Mononuclear cell (primary cell): ENCODE measurements around the gene THOC2. TPM values are rescaled to one million over a fixed set of nuclear protein-coding genes. Genes with fewer than 3 reads are reported as not detected.
"Not testable (repeated sequence)": the region's sequence is repeated elsewhere in the genome, so short reads cannot be mapped to it uniquely, and the experiment has no call there.

ENCODE experiments used
- H3K27me3 ChIP-seq: 2 replicates; pipeline ENCODE4 v1.6.0; 2011; ENCODE audit warnings: low read length, control low read depth; ENCODE audit not compliant: insufficient read depth
- H3K4me1 ChIP-seq: 2 replicates; pipeline ENCODE4 v1.5.1; 2011; ENCODE audit warnings: mild to moderate bottlenecking, low read length, control low read depth; ENCODE audit not compliant: insufficient read depth
- H3K4me3 ChIP-seq: 2 replicates; pipeline ENCODE4 v1.5.1; 2011; ENCODE audit warnings: mild to moderate bottlenecking, low read length, moderate library complexity
- H3K9me3 ChIP-seq: 2 replicates; pipeline ENCODE4 v1.5.1; 2011; ENCODE audit warnings: low read depth, mild to moderate bottlenecking, control low read depth, low read length
- total RNA-seq: library from RNA; depleted of rRNA; stranded (reverse); fragments of >200 nt; gene quantifications from one replicate; pipeline ENCODE4 v1.2.3, GENCODE V29; 2012

Gene THOC2
- total RNA-seq, 1 donor, result 107 TPM

- H3K4me1 ChIP-seq, result peaks cover under 1% of the 10 kb centered on the region
- no peaks in the 10 kb centered on the region for H3K27me3 ChIP-seq
- H3K9me3 ChIP-seq, result no peaks in the 10 kb centered on the region
- no peak overlapping the region for H3K4me3 ChIP-seq
Measured at GRCh38 chrX:123745511-123745910, 12.7 kb upstream of the THOC2 start.

DNA sequence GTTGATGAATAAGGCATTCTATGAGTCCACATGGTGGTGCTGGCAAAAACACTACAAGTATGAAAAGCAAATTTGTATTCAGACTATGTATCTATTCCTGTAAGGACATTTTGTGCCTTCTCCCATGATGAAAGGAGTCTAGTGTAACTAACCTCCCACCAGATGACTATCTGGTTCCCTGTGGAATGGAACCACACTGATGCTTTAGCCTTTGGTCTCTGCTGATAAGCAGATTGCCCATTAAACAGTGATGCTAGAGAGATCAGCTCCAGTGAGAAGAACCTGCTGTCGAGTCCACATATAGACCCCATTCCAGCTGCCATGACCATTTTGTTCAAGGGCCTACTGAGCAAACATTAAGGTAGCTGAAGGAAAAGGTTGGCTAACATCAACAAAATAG, 10.5 kb upstream of the THOC2 start:
- no peaks in the 10 kb centered on the region for H3K27me3 ChIP-seq
- H3K4me3 ChIP-seq, result no peak overlapping the region
- peaks cover 6% of the 10 kb centered on the region for H3K4me1 ChIP-seq
- no peaks in the 10 kb centered on the region for H3K9me3 ChIP-seq

DNA sequence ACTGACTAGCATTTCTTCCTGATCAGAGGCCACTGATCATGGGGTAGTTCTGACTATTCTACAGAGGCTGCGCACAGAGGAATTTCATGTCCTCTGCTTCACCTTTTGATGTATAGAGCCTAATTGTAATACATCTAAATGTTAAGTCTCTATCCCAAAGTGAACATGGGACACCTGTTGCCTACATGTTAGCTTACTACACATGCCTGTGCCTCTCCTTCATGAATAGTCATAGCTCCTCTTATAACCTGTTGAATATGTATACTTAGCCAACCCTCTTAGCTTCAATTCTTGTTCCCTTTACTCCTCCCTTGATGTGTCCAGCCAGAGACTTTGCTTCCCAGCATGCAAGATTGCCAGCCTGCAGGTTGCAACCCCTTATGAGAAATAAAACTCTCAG, 9.6 kb upstream of the THOC2 start:
- Histone ChIP-seq H3K9me3 (no peaks in the 10 kb centered on the region), H3K27me3 (no peaks in the 10 kb centered on the region), H3K4me3 (no peak overlapping the region), H3K4me1 (peaks cover 6% of the 10 kb centered on the region)

- Histone ChIP-seq H3K4me3 (no peak overlapping the region), H3K4me1 (peaks cover 6% of the 10 kb centered on the region), H3K9me3 (no peaks in the 10 kb centered on the region), H3K27me3 (no peaks in the 10 kb centered on the region)
Measured at GRCh38 chrX:123740536-123740935, 7.7 kb upstream of the THOC2 start.

DNA sequence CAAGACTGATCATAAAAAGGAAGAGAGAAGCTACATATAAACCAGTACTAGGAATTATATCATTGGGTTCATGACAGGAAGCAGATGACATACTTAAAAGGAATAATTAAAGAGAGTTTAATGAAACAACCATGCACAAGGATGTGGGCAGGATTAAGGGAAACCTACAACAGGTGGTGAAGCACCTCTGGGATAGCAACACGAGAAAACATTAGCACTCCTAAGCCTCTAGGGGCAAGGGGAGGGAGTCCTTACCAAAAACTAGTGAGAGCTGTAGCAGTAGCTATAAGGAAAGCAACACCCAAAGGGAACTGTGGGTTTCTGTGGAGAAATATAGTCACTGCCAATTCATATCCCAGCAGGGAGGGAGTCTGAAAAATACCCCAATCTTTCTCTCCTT, 7.2 kb upstream of the THOC2 start:
- Histone ChIP-seq H3K4me3 (no peak overlapping the region), H3K27me3 (no peaks in the 10 kb centered on the region), H3K9me3 (no peaks in the 10 kb centered on the region), H3K4me1 (peaks cover 6% of the 10 kb centered on the region)

GRCh38 chrX:123739474-123739873, 6.6 kb upstream of the THOC2 start:
- no peaks in the 10 kb centered on the region for H3K27me3 ChIP-seq
- H3K4me3 ChIP-seq, result no peak overlapping the region
- peaks cover 6% of the 10 kb centered on the region for H3K4me1 ChIP-seq
- H3K9me3 ChIP-seq, result no peaks in the 10 kb centered on the region

GRCh38 chrX:123738378-123738940, 5.6 kb upstream of the THOC2 start:
- no peaks in the 10 kb centered on the region for H3K9me3 ChIP-seq
- H3K27me3 ChIP-seq, result no peaks in the 10 kb centered on the region

DNA sequence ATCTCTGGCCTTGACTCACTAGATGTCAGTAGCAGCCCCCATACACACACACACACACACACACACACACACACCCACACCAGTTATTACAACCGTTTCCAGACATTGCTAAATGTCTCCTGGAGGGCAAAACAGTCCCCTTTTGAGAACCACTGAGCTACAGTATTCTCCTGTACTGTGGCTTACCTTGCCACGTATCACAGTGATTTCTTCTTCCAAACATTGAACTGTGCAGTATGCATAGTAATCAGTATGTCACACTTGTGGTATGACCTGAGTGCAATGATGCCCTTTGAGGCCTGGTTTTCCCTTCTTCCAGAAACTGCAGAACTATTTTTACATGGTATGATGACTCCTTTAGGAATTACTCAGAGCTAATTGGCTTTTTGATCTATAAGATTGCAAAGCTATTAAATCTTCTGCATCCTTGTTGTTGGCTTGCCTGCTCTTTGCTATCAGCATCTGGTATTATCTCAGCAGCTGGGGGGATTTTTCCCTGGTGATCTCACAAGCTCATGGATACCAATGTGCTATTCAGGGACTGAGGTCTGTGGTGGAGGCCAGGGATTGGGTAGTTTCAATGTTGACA, 3.6 kb upstream of the THOC2 start:
- H3K4me1 ChIP-seq, result peaks cover 12% of the 10 kb centered on the region
- no peaks in the 10 kb centered on the region for H3K9me3 ChIP-seq
- H3K4me3 ChIP-seq, result no peak overlapping the region
- no peaks in the 10 kb centered on the region for H3K27me3 ChIP-seq

More at GRCh38 chrX:123738378-123738940, 5.6 kb upstream of the THOC2 start:
- Histone ChIP-seq H3K4me3 (no peak overlapping the region), H3K4me1 (peaks cover 6% of the 10 kb centered on the region)

GRCh38 chrX:123735137-123735536, 2.3 kb upstream of the THOC2 start:
- H3K4me1 ChIP-seq, result peaks cover 21% of the 10 kb centered on the region
- H3K27me3 ChIP-seq, H3K4me3 ChIP-seq, H3K9me3 ChIP-seq: not testable (repeated sequence)

DNA sequence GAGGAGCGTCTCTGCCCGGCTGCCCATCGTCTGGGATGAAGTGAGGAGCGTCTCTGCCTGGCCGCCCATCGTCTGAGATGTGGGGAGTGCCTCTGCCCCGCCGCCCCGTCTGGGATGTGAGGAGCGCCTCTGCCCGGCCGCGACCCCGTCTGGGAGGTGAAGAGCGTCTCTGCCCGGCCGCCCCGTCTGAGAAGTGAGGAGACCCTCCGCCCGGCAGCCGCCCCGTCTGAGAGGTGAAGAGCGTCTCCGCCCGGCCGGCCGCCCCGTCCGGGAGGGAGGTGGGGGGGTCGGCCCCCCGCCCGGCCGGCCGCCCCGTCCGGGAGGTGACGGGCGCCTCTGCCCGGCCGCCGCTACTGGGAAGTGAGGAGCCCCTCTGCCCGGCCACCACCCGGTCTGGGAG, 1.2 kb upstream of the THOC2 start:
- H3K4me3 ChIP-seq, H3K9me3 ChIP-seq: not testable (repeated sequence)

GRCh38 chrX:123731987-123732669, 724 bp downstream of the THOC2 start:
- H3K27me3 ChIP-seq, result no peaks in the 10 kb centered on the region
- peaks cover 22% of the 10 kb centered on the region for H3K4me1 ChIP-seq
- no peaks in the 10 kb centered on the region for H3K9me3 ChIP-seq
- H3K4me3 ChIP-seq, result peak overlapping the region; percentile 80

More for the DNA sequence above, 1.2 kb upstream of the THOC2 start:
- H3K27me3 ChIP-seq, result not testable (repeated sequence)
- peaks cover 22% of the 10 kb centered on the region for H3K4me1 ChIP-seq

DNA sequence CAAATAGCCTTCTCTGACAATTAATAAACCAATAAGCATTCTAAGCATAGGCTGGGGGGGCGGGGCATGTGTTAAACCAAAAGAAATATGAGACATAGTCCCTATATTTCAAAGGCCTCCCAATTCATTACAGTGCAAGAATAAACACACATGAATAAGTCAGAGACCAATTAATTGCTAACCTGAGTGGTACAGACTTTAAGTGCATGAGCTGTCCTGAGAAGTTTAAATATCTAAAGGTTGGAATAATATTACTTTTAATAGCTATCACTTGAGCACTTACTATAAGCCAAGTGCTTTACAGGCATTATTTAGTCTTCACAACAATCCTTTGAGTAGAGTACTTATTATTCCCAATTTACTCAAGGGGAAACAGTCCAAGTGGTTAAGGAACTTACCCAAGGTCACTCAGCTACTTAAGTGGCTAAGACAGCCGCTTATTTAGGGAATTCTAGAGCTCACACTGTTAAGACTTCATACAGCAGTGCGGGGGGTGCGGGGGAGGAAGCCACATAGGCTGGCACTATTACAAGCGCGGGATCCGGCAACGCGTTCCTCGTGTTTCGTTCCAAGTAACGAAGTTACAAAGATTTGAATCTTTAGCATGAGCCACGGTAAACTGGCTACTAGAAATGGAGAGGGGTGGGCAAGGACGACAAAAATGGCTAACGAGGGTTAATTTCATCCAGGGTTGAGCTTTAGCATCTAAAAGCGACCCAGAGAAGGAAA, 1.4 kb downstream of the THOC2 start:
- H3K9me3 ChIP-seq, result no peaks in the 10 kb centered on the region
- no peaks in the 10 kb centered on the region for H3K27me3 ChIP-seq
- peaks cover 22% of the 10 kb centered on the region for H3K4me1 ChIP-seq
- H3K4me3 ChIP-seq, result peak overlapping the region; percentile 80

DNA sequence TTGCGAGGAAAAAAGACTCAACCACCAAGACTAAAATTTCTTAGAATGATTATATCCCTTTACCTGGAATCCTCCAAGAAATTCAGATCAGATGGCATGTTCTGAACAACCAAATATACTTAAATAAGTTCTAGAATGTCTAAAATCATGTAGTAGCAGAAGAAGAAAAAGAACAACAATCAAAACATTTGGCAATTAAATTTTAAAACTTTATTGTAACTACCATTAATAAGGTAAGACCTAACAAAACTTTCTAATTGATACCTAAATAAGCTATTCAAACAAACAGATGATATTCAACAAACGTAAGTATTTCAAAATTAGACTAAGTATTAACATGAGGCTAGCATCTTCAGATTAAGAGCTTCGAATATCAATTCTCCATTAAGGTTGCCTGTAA, 4.3 kb downstream of the THOC2 start:
- H3K4me3 ChIP-seq, result no peak overlapping the region
- peaks cover 22% of the 10 kb centered on the region for H3K4me1 ChIP-seq
- H3K27me3 ChIP-seq, result no peaks in the 10 kb centered on the region
- H3K9me3 ChIP-seq, result no peaks in the 10 kb centered on the region

- peaks cover 22% of the 10 kb centered on the region for H3K4me1 ChIP-seq
- H3K27me3 ChIP-seq, result no peaks in the 10 kb centered on the region
- no peak overlapping the region for H3K4me3 ChIP-seq
- H3K9me3 ChIP-seq, result no peaks in the 10 kb centered on the region
Measured at GRCh38 chrX:123728016-123728415, 4.8 kb downstream of the THOC2 start.

DNA sequence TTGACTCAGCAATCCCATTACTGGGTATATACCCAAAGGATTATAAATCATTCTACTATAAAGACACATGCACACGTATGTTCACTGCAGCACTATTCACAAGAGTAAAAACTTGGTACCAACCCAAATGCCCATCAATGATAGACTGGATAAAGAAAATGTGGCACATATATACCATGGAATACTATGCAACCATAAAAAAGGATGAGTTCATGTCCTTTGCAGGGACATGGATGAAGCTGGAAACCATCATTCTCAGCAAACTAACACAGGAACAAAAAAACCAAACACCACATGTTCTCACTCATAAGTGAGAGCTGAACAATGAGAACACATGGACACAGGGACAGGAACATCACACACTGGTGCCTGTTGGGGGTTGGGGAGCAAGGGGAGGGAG, 10.7 kb downstream of the THOC2 start:
- not testable (repeated sequence) for H3K9me3 ChIP-seq, H3K27me3 ChIP-seq, H3K4me1 ChIP-seq, H3K4me3 ChIP-seq
